Transverse colon (tissue), 4 donors: ENCODE measurements around the gene FSCN2. TPM values are rescaled to one million over a fixed set of nuclear protein-coding genes. Genes with fewer than 3 reads are reported as not detected.
A peak's percentile ranks its signal among the peaks of the same experiment; 100 is the strongest.

ENCODE experiments used
- DNase-seq: peaks from one replicate; pipeline ENCODE4 v3.0.0-alpha.2; 2019
- H3K27ac ChIP-seq, 4 donors: fragments of 200-600 bp; sonication (generic); 2 replicates each; pipeline ENCODE4 v1.5.1; 2016 to 2018; ENCODE audit warnings: inconsistent platforms in 4 of 4
- H3K27me3 ChIP-seq: fragments of 200-600 bp; sonication (generic); 2 replicates; pipeline ENCODE4 v1.5.1; 2017; ENCODE audit warnings: inconsistent platforms
- H3K36me3 ChIP-seq, 4 donors: fragments of 200-600 bp; sonication (generic); 2 replicates each; pipeline ENCODE4 v1.5.1; 2017 to 2019; ENCODE audit warnings: inconsistent platforms in 4 of 4
- H3K4me1 ChIP-seq, 4 donors: fragments of 200-600 bp; sonication (generic); 2 replicates each; pipeline ENCODE4 v1.5.1; 2017 to 2020; ENCODE audit warnings: inconsistent platforms in 4 of 4
- H3K4me3 ChIP-seq, 4 donors: fragments of 200-600 bp; sonication (generic); 1 replicate in 1 of 4; 2 replicates in 3 of 4; pipeline versions ENCODE4 v1.5.1 to v1.6.1; 2017 to 2019; ENCODE audit warnings: inconsistent platforms in 4 of 4
- H3K9me3 ChIP-seq, 2 donors: fragments of 200-600 bp; sonication (generic); 2 replicates each; pipeline ENCODE4 v1.5.1; 2017 to 2019; ENCODE audit warnings: inconsistent platforms in 2 of 2
- EP300 ChIP-seq: sonication (generic); formaldehyde crosslinking; IDR thresholded peaks from one replicate; pipeline ENCODE4 v1.6.1; 2017; ENCODE audit warnings: antibody characterized with exemption, low read depth
- POLR2A ChIP-seq: fragments of 450-650 bp; IDR thresholded peaks from one replicate; pipeline ENCODE4 v1.6.1; 2016; ENCODE audit warnings: antibody characterized with exemption, mild to moderate bottlenecking, moderate library complexity
- POLR2AphosphoS5 ChIP-seq, 3 donors: sonication (generic); formaldehyde crosslinking; IDR thresholded peaks; one replicate each; pipeline ENCODE4 v1.6.1; 2016; ENCODE audit warnings: antibody characterized with exemption in 3 of 3
- WGBS, 2 donors: methylation state at CpG; one replicate each; pipeline ENCODE4 v1.1.5; 2018; ENCODE audit warnings: low coverage in 1 of 2; 5-methylcytosine and 5-hydroxymethylcytosine counted together
- in situ Hi-C, 4 donors: fragments of 200-750 bp; cut with MboI; loops; one replicate each; pipeline versions ENCODE4 v1.15.0 to v1.15.1; 2017; ENCODE audit warnings: low sequenced_read_pairs in 3 of 4, low pct_ligation_motif_present in 1 of 4, low pct_unique_long_range_greater_than_20kb in 1 of 4
- intact Hi-C: fragments of 100-400 bp; cut with DNase I; formaldehyde crosslinking; loops from one replicate; pipeline ENCODE4 v1.15.1; 2023; ENCODE audit warnings: low total_unique reads
- total RNA-seq, 4 donors: library from RNA; depleted of rRNA; stranded (reverse); fragments of >200 nt; gene quantifications; one replicate each; pipeline ENCODE4 v1.1.0, GENCODE V29; 2016
- TF ChIP-seq, protein P1 (sequence below), 5 experiments: fragments of 200-600 bp in 3 of 5; fragments of 450-650 bp in 2 of 5; sonication (generic) in 3 of 5; IDR thresholded peaks; 1 replicate in 2 of 5; 2 replicates in 3 of 5; pipeline ENCODE4 v1.5.1; 2016 to 2017; ENCODE audit warnings: antibody characterized with exemption in 5 of 5, inconsistent platforms in 3 of 5, mild to moderate bottlenecking in 2 of 5, moderate library complexity in 1 of 5

Gene FSCN2
- total RNA-seq, 4 donors from 2014 or later = 2.3 to 36.4 (median 17.2) TPM

GRCh38 chr17:81564778-81565177 is 36.6 kb downstream of the FSCN2 start:
- intact Hi-C loops = loop anchor here (5.0 kb wide), 1 partner anchor 468 kb away; the partner anchor contains the start of gene RAC3
- in situ Hi-C loops = no loop called here
- peaks cover 0 to 41% (median 18%) of the 10 kb centered on the region in 4 donors for H3K36me3 ChIP-seq
- no peak overlapping the region for H3K4me3 ChIP-seq
- peaks cover 21 to 36% (median 31%) of the 10 kb centered on the region in 4 donors for H3K4me1 ChIP-seq
- no peak for TF ChIP-seq POLR2AphosphoS5 (IDR thresholded peaks at IDR 0.05)
- no peak for TF ChIP-seq EP300
- TF ChIP-seq, protein P1, sequence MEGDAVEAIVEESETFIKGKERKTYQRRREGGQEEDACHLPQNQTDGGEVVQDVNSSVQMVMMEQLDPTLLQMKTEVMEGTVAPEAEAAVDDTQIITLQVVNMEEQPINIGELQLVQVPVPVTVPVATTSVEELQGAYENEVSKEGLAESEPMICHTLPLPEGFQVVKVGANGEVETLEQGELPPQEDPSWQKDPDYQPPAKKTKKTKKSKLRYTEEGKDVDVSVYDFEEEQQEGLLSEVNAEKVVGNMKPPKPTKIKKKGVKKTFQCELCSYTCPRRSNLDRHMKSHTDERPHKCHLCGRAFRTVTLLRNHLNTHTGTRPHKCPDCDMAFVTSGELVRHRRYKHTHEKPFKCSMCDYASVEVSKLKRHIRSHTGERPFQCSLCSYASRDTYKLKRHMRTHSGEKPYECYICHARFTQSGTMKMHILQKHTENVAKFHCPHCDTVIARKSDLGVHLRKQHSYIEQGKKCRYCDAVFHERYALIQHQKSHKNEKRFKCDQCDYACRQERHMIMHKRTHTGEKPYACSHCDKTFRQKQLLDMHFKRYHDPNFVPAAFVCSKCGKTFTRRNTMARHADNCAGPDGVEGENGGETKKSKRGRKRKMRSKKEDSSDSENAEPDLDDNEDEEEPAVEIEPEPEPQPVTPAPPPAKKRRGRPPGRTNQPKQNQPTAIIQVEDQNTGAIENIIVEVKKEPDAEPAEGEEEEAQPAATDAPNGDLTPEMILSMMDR (IDR thresholded peaks at IDR 0.05) = no peak
- TF ChIP-seq POLR2A = no peak
- H3K27me3 ChIP-seq = no peaks in the 10 kb centered on the region
- H3K27ac ChIP-seq = peak overlapping the region in 1 of 4 donors; percentile 87
- WGBS, 2 donors = 93 to 100% methylated on average over 3 to 17 of the region's 17 CpGs
- H3K9me3 ChIP-seq = no peaks in the 10 kb centered on the region
- no peak for DNase-seq

GRCh38 chr17:81565231-81565630 is 37.1 kb downstream of the FSCN2 start:
- Histone ChIP-seq H3K36me3 (peaks cover 0 to 44% (median 18%) of the 10 kb centered on the region in 4 donors), H3K4me1 (peaks cover 21 to 36% (median 31%) of the 10 kb centered on the region in 4 donors), H3K27ac (peak overlapping the region; percentile 78 to 91 (median 84)), H3K27me3 (no peaks in the 10 kb centered on the region), H3K9me3 (no peaks in the 10 kb centered on the region), H3K4me3 (no peak overlapping the region)
- in situ Hi-C loops = no loop called here
- 92% methylated on average over 16 of the region's 16 CpGs; no CpG with 5 or more reads in 1 of the 2 donors for WGBS, 2 donors
- intact Hi-C loops = no loop called here
- no peak for DNase-seq
- TF ChIP-seq POLR2A = no peak
- no peak for TF ChIP-seq EP300
- TF ChIP-seq, protein P1 (IDR thresholded peaks at IDR 0.05) = no peak
- TF ChIP-seq POLR2AphosphoS5 (IDR thresholded peaks at IDR 0.05) = no peak

GRCh38 chr17:81566461-81567126 is 38.4 kb downstream of the FSCN2 start:
- intact Hi-C loops (no loop called here), in situ Hi-C loops (no loop called here)
- no peaks in the 10 kb centered on the region for H3K9me3 ChIP-seq
- H3K27me3 ChIP-seq = no peaks in the 10 kb centered on the region
- DNase-seq = peak; percentile 73
- H3K27ac ChIP-seq = peak overlapping the region; percentile 78 to 91 (median 84)
- TF ChIP-seq EP300 (no peak), POLR2AphosphoS5 (IDR thresholded peaks at IDR 0.05) (peak; percentile 41 to 54 (median 53))
- peaks cover 0 to 51% (median 22%) of the 10 kb centered on the region in 4 donors for H3K36me3 ChIP-seq
- 23% methylated on average over 8 of the region's 8 CpGs; no CpG with 5 or more reads in 1 of the 2 donors for WGBS, 2 donors
- peaks cover 21 to 36% (median 31%) of the 10 kb centered on the region in 4 donors for H3K4me1 ChIP-seq
- H3K4me3 ChIP-seq = peak overlapping the region in 1 of 4 donors; percentile 28

- Histone ChIP-seq H3K4me1 (peaks cover 21 to 36% (median 31%) of the 10 kb centered on the region in 4 donors), H3K27me3 (no peaks in the 10 kb centered on the region), H3K4me3 (peak overlapping the region in 1 of 4 donors; percentile 28), H3K9me3 (no peaks in the 10 kb centered on the region), H3K36me3 (peaks cover 0 to 54% (median 21%) of the 10 kb centered on the region in 4 donors), H3K27ac (peak overlapping the region; percentile 78 to 91 (median 84))
- intact Hi-C loops = no loop called here
- in situ Hi-C loops = no loop called here
- DNase-seq = no peak
- 20 to 47% methylated on average over 1 to 4 of the region's 4 CpGs for WGBS, 2 donors
- TF ChIP-seq POLR2A (no peak), POLR2AphosphoS5 (IDR thresholded peaks at IDR 0.05) (no peak), EP300 (no peak)
- TF ChIP-seq, protein P1 (IDR thresholded peaks at IDR 0.05) = no peak
These were observed 39.0 kb downstream of the FSCN2 start for GRCh38 chr17:81567191-81567590.
